OCI-LY1 (cell line): Measurements from ENCODE around the gene CHRNG.

Experiments used
- H2AFZ ChIP-seq: fragments of 200-600 bp; sonication (generic), shearing (Covaris generic); 2 replicates; pipeline ENCODE4 v1.6.0; 2014; ENCODE audit warnings: antibody characterized with exemption, mild to moderate bottlenecking, low read length
- H3F3A ChIP-seq: fragments of 200-600 bp; sonication (generic), shearing (Covaris generic); 2 replicates; pipeline ENCODE4 v1.6.0; 2014; ENCODE audit warnings: mild to moderate bottlenecking, antibody characterized with exemption, low read length, moderate library complexity; ENCODE audit not compliant: insufficient read depth
- H3K27ac ChIP-seq: fragments of 200-600 bp; sonication (generic); 2 replicates; pipeline ENCODE4 v1.5.1; 2014; ENCODE audit warnings: low read length, mixed run types, mild to moderate bottlenecking, low read depth; ENCODE audit not compliant: poor library complexity, severe bottlenecking
- H3K27me3 ChIP-seq: fragments of 200-600 bp; sonication (generic); 2 replicates; pipeline ENCODE4 v1.6.0; 2014; ENCODE audit warnings: antibody characterized with exemption, mild to moderate bottlenecking, low read length, moderate library complexity; ENCODE audit not compliant: insufficient read depth
- H3K36me3 ChIP-seq: fragments of 200-600 bp; sonication (generic); 2 replicates; pipeline ENCODE4 v1.6.1; 2014; ENCODE audit warnings: mild to moderate bottlenecking, antibody characterized with exemption, low read length, moderate library complexity, mixed read lengths; ENCODE audit not compliant: insufficient read depth
- H3K4me1 ChIP-seq: fragments of 200-600 bp; sonication (generic); 2 replicates; pipeline ENCODE4 v1.5.1; 2014; ENCODE audit warnings: mild to moderate bottlenecking, low read length, moderate library complexity; ENCODE audit not compliant: insufficient read depth, severe bottlenecking
- H3K4me2 ChIP-seq: fragments of 200-600 bp; sonication (generic), shearing (Covaris generic); 2 replicates; pipeline ENCODE4 v1.6.1; 2014; ENCODE audit warnings: low read length
- H3K4me3 ChIP-seq: fragments of 200-600 bp; sonication (generic); 2 replicates; pipeline ENCODE4 v1.5.1; 2014; ENCODE audit warnings: low read length, low read depth, mild to moderate bottlenecking, mixed read lengths; ENCODE audit not compliant: poor library complexity, severe bottlenecking
- H3K79me2 ChIP-seq: fragments of 200-600 bp; shearing (Covaris generic); 2 replicates; pipeline ENCODE4 v1.6.1; 2016; ENCODE audit warnings: mixed run types, low read length, mixed read lengths; ENCODE audit not compliant: insufficient read depth
- H3K9ac ChIP-seq: fragments of 200-600 bp; sonication (generic), shearing (Covaris generic); 2 replicates; pipeline ENCODE4 v1.6.1; 2014; ENCODE audit warnings: mild to moderate bottlenecking, low read length, mixed read lengths
- H3K9me2 ChIP-seq: fragments of 200-600 bp; sonication (generic), shearing (Covaris generic); 2 replicates; pipeline ENCODE4 v1.6.1; 2014; ENCODE audit warnings: low read depth, mild to moderate bottlenecking, low read length, mixed read lengths
- H3K9me3 ChIP-seq: fragments of 200-600 bp; shearing (Covaris generic); 2 replicates; pipeline ENCODE4 v1.6.1; 2014; ENCODE audit warnings: low read length, mixed read lengths
- H4K20me1 ChIP-seq: fragments of 200-600 bp; sonication (generic), shearing (Covaris generic); 2 replicates; pipeline ENCODE4 v1.6.0; 2016; ENCODE audit warnings: mild to moderate bottlenecking, low read length; ENCODE audit not compliant: insufficient read depth
- EZH2 ChIP-seq: fragments of 200-600 bp; sonication (generic), shearing (Covaris generic); IDR thresholded peaks from 2 replicates; pipeline ENCODE4 v1.8.0; 2017; ENCODE audit warnings: borderline replicate concordance, mixed run types, mild to moderate bottlenecking, antibody characterized with exemption, low read length, moderate library complexity, mixed read lengths
- TF ChIP-seq, protein P1 (sequence below): fragments of 200-600 bp; sonication (generic), shearing (Covaris generic); IDR thresholded peaks from 2 replicates; pipeline ENCODE4 v1.5.1; 2017; ENCODE audit warnings: mild to moderate bottlenecking, antibody characterized with exemption, low read length, moderate library complexity, mixed read lengths

CHRNG gene

DNA sequence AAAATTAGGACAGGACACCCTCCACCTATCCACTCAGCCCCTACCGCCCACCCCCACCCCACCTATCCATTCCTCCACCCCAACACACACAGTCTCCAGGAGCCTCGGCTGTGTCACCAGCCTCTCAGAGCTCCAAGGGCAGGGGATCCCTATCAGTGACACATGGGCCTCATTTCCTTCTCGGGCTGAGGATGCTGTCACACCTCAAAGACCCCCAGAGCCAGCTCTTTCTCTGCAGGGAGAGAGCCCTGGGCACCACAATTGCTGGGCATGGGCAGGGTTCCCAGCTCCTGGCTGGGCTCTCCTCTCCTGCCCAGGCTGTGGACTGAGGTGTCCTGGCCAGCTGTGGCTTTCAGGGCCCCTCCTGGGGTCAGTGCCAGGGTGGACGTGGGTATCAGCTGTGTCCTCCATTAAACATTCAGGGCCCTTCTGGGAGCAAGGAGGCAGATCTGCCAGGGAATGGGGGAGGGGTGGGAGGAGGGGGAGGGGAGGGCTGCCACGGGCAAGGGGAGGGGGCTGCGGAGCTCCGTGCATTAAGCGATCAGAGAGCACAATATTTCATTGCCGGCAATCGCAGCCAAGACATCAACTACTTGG is 37.6 kb upstream of the CHRNG start:
- no peaks in the 10 kb centered on the region for H3K4me1 ChIP-seq
- no peaks in the 10 kb centered on the region for H3K9me2 ChIP-seq
- H3K9ac ChIP-seq = no peak overlapping the region
- H3K27ac ChIP-seq = no peak overlapping the region
- H4K20me1 ChIP-seq = no peaks in the 10 kb centered on the region
- H3K79me2 ChIP-seq = no peaks in the 10 kb centered on the region
- TF ChIP-seq EZH2 = no peak
- TF ChIP-seq, protein P1, sequence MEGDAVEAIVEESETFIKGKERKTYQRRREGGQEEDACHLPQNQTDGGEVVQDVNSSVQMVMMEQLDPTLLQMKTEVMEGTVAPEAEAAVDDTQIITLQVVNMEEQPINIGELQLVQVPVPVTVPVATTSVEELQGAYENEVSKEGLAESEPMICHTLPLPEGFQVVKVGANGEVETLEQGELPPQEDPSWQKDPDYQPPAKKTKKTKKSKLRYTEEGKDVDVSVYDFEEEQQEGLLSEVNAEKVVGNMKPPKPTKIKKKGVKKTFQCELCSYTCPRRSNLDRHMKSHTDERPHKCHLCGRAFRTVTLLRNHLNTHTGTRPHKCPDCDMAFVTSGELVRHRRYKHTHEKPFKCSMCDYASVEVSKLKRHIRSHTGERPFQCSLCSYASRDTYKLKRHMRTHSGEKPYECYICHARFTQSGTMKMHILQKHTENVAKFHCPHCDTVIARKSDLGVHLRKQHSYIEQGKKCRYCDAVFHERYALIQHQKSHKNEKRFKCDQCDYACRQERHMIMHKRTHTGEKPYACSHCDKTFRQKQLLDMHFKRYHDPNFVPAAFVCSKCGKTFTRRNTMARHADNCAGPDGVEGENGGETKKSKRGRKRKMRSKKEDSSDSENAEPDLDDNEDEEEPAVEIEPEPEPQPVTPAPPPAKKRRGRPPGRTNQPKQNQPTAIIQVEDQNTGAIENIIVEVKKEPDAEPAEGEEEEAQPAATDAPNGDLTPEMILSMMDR = no peak
- no peaks in the 10 kb centered on the region for H3F3A ChIP-seq
- H3K4me3 ChIP-seq = no peak overlapping the region
- no peak overlapping the region for H3K4me2 ChIP-seq
- H3K27me3 ChIP-seq = no peaks in the 10 kb centered on the region; the same call in none of the 2 replicates
- no peak overlapping the region for H2AFZ ChIP-seq
- H3K36me3 ChIP-seq = no peaks in the 10 kb centered on the region
- H3K9me3 ChIP-seq = no peaks in the 10 kb centered on the region

DNA sequence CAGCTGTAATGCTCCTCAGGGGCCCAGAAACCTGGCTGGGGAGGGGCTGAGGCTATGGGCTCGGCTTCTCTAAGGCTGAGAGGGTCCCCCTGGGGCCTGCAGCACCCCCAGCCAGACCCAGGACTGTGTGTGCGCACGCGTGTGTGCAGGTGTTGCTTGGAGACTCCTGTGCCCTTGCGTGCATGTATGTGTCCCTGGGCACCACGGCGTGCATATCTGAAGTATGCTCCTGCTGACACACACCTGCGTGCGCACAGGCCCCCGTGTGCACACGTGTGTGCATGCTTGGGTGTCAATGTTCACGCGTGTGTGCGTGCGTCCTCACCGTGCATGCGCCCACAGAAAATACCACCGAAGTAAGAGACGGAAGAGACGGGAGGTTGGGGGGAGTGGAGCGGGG is 37.0 kb upstream of the CHRNG start:
- Histone ChIP-seq H3K4me2 (no peak overlapping the region), H2AFZ (no peak overlapping the region), H3K79me2 (no peaks in the 10 kb centered on the region), H3K9me3 (no peaks in the 10 kb centered on the region), H4K20me1 (no peaks in the 10 kb centered on the region), H3K36me3 (no peaks in the 10 kb centered on the region), H3K27ac (no peak overlapping the region), H3K9me2 (no peaks in the 10 kb centered on the region), H3K4me3 (no peak overlapping the region), H3K9ac (no peak overlapping the region), H3K27me3 (no peaks in the 10 kb centered on the region; the same call in none of the 2 replicates), H3K4me1 (no peaks in the 10 kb centered on the region), H3F3A (no peaks in the 10 kb centered on the region)
- TF ChIP-seq, protein P1 = no peak
- TF ChIP-seq EZH2 = no peak

DNA sequence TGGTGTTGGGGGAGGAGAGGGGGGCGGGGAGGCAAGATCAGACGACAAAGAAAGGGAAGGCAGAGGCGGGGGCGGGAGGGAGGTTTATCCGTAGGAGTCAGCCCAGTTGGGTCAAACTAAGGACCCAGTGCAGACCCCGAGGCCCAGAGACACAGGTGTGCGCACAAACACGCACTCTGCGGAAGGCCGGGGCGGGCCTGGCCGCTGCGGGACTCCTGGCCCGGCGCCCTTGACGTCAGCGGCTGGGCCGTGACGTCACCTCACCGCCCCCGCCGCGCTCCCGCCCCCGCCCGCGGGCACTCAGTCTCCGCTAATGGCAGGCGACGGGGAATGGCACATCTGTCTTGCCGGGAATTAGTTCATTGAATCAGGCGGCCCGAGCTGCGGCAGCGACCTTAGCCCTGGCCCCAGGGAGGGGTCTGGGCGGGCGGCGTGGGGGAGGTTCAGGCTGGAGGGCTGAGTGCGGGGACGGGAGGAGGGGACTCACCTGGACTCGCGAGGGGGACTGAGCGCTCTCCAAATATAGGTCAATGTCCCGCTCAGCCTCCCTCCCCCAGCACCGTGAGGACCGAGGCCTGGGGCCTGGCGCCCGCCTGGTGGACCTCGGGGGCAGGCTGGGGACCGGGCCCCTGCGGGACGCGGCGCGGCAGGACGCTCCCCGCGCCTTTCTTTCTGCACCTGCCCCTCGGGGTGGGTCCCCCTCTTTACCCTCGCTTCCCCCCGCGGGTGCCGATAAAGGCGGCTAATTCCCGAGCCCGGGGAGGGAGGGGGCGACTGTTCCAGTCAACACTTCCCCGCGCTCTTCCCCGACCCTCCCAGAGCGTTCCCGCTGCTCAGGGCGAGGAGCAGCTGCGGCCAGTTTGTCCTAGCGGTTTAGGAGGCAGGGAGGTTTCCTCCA is 36.3 kb upstream of the CHRNG start:
- Histone ChIP-seq H3K4me3 (no peak overlapping the region), H3K4me1 (no peaks in the 10 kb centered on the region), H3K36me3 (no peaks in the 10 kb centered on the region), H3K9ac (no peak overlapping the region), H3K27me3 (no peaks in the 10 kb centered on the region; the same call in none of the 2 replicates), H3K4me2 (no peak overlapping the region), H2AFZ (no peak overlapping the region), H3K9me3 (no peaks in the 10 kb centered on the region), H3F3A (no peaks in the 10 kb centered on the region), H3K27ac (no peak overlapping the region), H4K20me1 (no peaks in the 10 kb centered on the region), H3K9me2 (no peaks in the 10 kb centered on the region), H3K79me2 (no peaks in the 10 kb centered on the region)
- TF ChIP-seq EZH2 = no peak
- TF ChIP-seq, protein P1 = no peak
